ENCODE measurements around the gene EMILIN2.

EMILIN2 gene

GRCh38 chr18:2872095-2872494 is 25.3 kb downstream of the EMILIN2 start:
- DNase-seq: no peak

- no peak for DNase-seq
Measured at GRCh38 chr18:2874765-2875164, 28.0 kb downstream of the EMILIN2 start.

GRCh38 chr18:2878656-2879330 is 32.0 kb downstream of the EMILIN2 start:
- no peak for DNase-seq

GRCh38 chr18:2879889-2880288 is 33.1 kb downstream of the EMILIN2 start:
- no peak for DNase-seq

- DNase-seq: no peak
Measured at GRCh38 chr18:2880473-2880872, 33.7 kb downstream of the EMILIN2 start.

- DNase-seq: no peak
Measured at GRCh38 chr18:2881088-2881839, 34.5 kb downstream of the EMILIN2 start.

GRCh38 chr18:2881840-2882195 is 35.0 kb downstream of the EMILIN2 start:
- no peak for DNase-seq

GRCh38 chr18:2882201-2882600 is 35.4 kb downstream of the EMILIN2 start:
- DNase-seq: no peak

- no peak for DNase-seq
Measured at GRCh38 chr18:2883076-2883735, 36.4 kb downstream of the EMILIN2 start.

- no peak for DNase-seq
Measured at GRCh38 chr18:2884706-2885285, 38.0 kb downstream of the EMILIN2 start.

GRCh38 chr18:2887470-2887869 is 40.7 kb downstream of the EMILIN2 start:
- DNase-seq: no peak

GRCh38 chr18:2889761-2890192 is 43.0 kb downstream of the EMILIN2 start:
- DNase-seq: no peak

- no peak for DNase-seq
Measured at GRCh38 chr18:2890606-2891005, 43.8 kb downstream of the EMILIN2 start.

GRCh38 chr18:2891526-2892431 is 45.0 kb downstream of the EMILIN2 start:
- no peak for DNase-seq

GRCh38 chr18:2893056-2893455 is 46.2 kb downstream of the EMILIN2 start:
- no peak for DNase-seq

GRCh38 chr18:2893676-2894075 is 46.9 kb downstream of the EMILIN2 start:
- DNase-seq: no peak

GRCh38 chr18:2894131-2894840 is 47.5 kb downstream of the EMILIN2 start:
- DNase-seq: no peak

GRCh38 chr18:2894841-2895370 is 48.1 kb downstream of the EMILIN2 start:
- no peak for DNase-seq

GRCh38 chr18:2895391-2895790 is 48.6 kb downstream of the EMILIN2 start:
- DNase-seq: no peak

GRCh38 chr18:2896990-2897389 is 50.2 kb downstream of the EMILIN2 start:
- no peak for DNase-seq

All from anterior cingulate cortex (tissue), 58 donors.